Stimulated activated naive CD4-positive, alpha-beta T cell (primary cell): ENCODE data around the gene STK11.
A peak's percentile ranks its signal among the peaks of the same experiment; 100 is the strongest.

Experiments used
- DNase-seq, 6 experiments: peaks; one replicate each; lab custom pipeline; 2025; lab: John Stamatoyannopoulos, UW

STK11 gene

GRCh38 chr19:1211494-1212234 is 6.1 kb downstream of the STK11 start:
- DNase-seq, result no peak

GRCh38 chr19:1213391-1214286 is 8.1 kb downstream of the STK11 start:
- DNase-seq, result peak; percentile 23 to 53 (median 38)

GRCh38 chr19:1214299-1214861 is 8.8 kb downstream of the STK11 start:
- no peak for DNase-seq

- no peak for DNase-seq
Observed at GRCh38 chr19:1214862-1215731, 9.5 kb downstream of the STK11 start.

GRCh38 chr19:1216756-1217155 is 11.2 kb downstream of the STK11 start:
- DNase-seq, result no peak

- DNase-seq, result no peak
Observed at GRCh38 chr19:1217366-1217765, 11.8 kb downstream of the STK11 start.

- DNase-seq, result no peak
Observed at GRCh38 chr19:1218751-1219567, 13.4 kb downstream of the STK11 start.

- DNase-seq, result no peak
Observed at GRCh38 chr19:1219786-1220476, 14.4 kb downstream of the STK11 start.

GRCh38 chr19:1220477-1220930 is 14.9 kb downstream of the STK11 start:
- no peak for DNase-seq

- DNase-seq, result no peak
Observed at GRCh38 chr19:1220976-1221903, 15.7 kb downstream of the STK11 start.

- no peak for DNase-seq
Observed at GRCh38 chr19:1221904-1222255, 16.3 kb downstream of the STK11 start.

- no peak for DNase-seq
Observed at GRCh38 chr19:1222394-1222793, 16.8 kb downstream of the STK11 start.

GRCh38 chr19:1223018-1223855 is 17.7 kb downstream of the STK11 start:
- no peak for DNase-seq

- no peak for DNase-seq
Observed at GRCh38 chr19:1224047-1224825, 18.7 kb downstream of the STK11 start.

- DNase-seq, result no peak
Observed at GRCh38 chr19:1224847-1225246, 19.3 kb downstream of the STK11 start.

- DNase-seq, result no peak
Observed at GRCh38 chr19:1225440-1226226, 20.1 kb downstream of the STK11 start.

- no peak for DNase-seq
Observed at GRCh38 chr19:1226227-1226518, 20.6 kb downstream of the STK11 start.
